H9 (cell line): ENCODE results near the gene RUNX2. TPM values are rescaled to one million over a fixed set of nuclear protein-coding genes. Genes with fewer than 3 reads are reported as not detected.

ENCODE experiments used
- DNase-seq: peaks from one replicate; pipeline ENCODE4 v3.0.0-alpha.2; 2017
- H2AFZ ChIP-seq: one replicate; pipeline ENCODE4 v1.6.1; 2013; ENCODE audit warnings: mild to moderate bottlenecking, low read length, control low read depth, moderate library complexity
- H2AK5ac ChIP-seq: 2 replicates; pipeline ENCODE4 v1.6.1; 2013; ENCODE audit warnings: low read length, control low read depth, mixed read lengths; ENCODE audit not compliant: insufficient read length
- H2BK120ac ChIP-seq: one replicate; pipeline ENCODE4 v1.6.1; 2013; ENCODE audit warnings: low read depth, mild to moderate bottlenecking, low read length, control low read depth, inconsistent platforms; ENCODE audit not compliant: poor library complexity, severe bottlenecking
- H2BK12ac ChIP-seq: 2 replicates; pipeline ENCODE4 v1.6.1; 2013; ENCODE audit warnings: low read length, control low read depth, mixed read lengths, low read depth; ENCODE audit not compliant: insufficient read length
- H2BK15ac ChIP-seq: 2 replicates; pipeline ENCODE4 v1.6.1; 2013; ENCODE audit warnings: low read depth, low read length, control low read depth
- H2BK20ac ChIP-seq: one replicate; pipeline ENCODE4 v1.6.1; 2013; ENCODE audit warnings: low read depth, mild to moderate bottlenecking, low read length, control low read depth, inconsistent platforms; ENCODE audit not compliant: poor library complexity, severe bottlenecking
- H2BK5ac ChIP-seq: 2 replicates; pipeline ENCODE4 v1.6.1; 2013; ENCODE audit warnings: low read length, control low read depth, mixed read lengths; ENCODE audit not compliant: insufficient read length
- H3K14ac ChIP-seq: 2 replicates; pipeline ENCODE4 v1.6.1; 2013; ENCODE audit warnings: low read length, control low read depth; ENCODE audit not compliant: insufficient read depth
- H3K18ac ChIP-seq: 2 replicates; pipeline ENCODE4 v1.6.1; 2013; ENCODE audit warnings: low read depth, mild to moderate bottlenecking, mixed read lengths, low read length, control low read depth; ENCODE audit not compliant: insufficient read length
- H3K23ac ChIP-seq: 2 replicates; pipeline ENCODE4 v1.6.1; 2013; ENCODE audit warnings: low read length, control low read depth, mixed read lengths, low read depth; ENCODE audit not compliant: insufficient read length
- H3K23me2 ChIP-seq: 2 replicates; pipeline ENCODE4 v1.6.1; 2013; ENCODE audit warnings: low read depth, mild to moderate bottlenecking, mixed read lengths, low read length, control low read depth; ENCODE audit not compliant: insufficient read length, poor library complexity, severe bottlenecking
- H3K27ac ChIP-seq: 2 replicates; pipeline ENCODE4 v1.5.1; 2013; ENCODE audit warnings: low read length, control low read depth, mixed read lengths, low read depth; ENCODE audit not compliant: insufficient read length
- H3K27me3 ChIP-seq: 2 replicates; pipeline ENCODE4 v1.6.1; 2013; ENCODE audit warnings: low read length, control low read depth, inconsistent platforms; ENCODE audit not compliant: insufficient read depth
- H3K4ac ChIP-seq: 2 replicates; pipeline ENCODE4 v1.6.1; 2013; ENCODE audit warnings: low read depth, mild to moderate bottlenecking, control low read depth, inconsistent platforms, low read length, moderate library complexity
- H3K4me1 ChIP-seq: 2 replicates; pipeline ENCODE4 v1.6.1; 2013; ENCODE audit warnings: low read length, control low read depth, inconsistent platforms; ENCODE audit not compliant: insufficient read depth
- H3K4me2 ChIP-seq: 2 replicates; pipeline ENCODE4 v1.6.1; 2013; ENCODE audit warnings: low read length, control low read depth, mixed read lengths; ENCODE audit not compliant: insufficient read length, insufficient read depth
- H3K56ac ChIP-seq: 2 replicates; pipeline ENCODE4 v1.6.1; 2013; ENCODE audit warnings: low read depth, mild to moderate bottlenecking, mixed read lengths, low read length, control low read depth; ENCODE audit not compliant: insufficient read length
- H3K79me1 ChIP-seq: 2 replicates; pipeline ENCODE4 v1.6.1; 2013; ENCODE audit warnings: low read depth, mild to moderate bottlenecking, moderate library complexity, low read length, control low read depth, inconsistent platforms; ENCODE audit not compliant: insufficient read depth, poor library complexity, severe bottlenecking
- H3K79me2 ChIP-seq: 2 replicates; pipeline ENCODE4 v1.6.1; 2013; ENCODE audit warnings: low read length, control low read depth, inconsistent platforms; ENCODE audit not compliant: insufficient read depth
- H3K9ac ChIP-seq: 2 replicates; pipeline ENCODE4 v1.6.1; 2013; ENCODE audit warnings: low read length, control low read depth, mixed read lengths; ENCODE audit not compliant: insufficient read length; ENCODE audit errors: extremely low read depth
- H3K9me3 ChIP-seq: one replicate; pipeline ENCODE4 v1.6.1; 2013; ENCODE audit warnings: low read depth, low read length, inconsistent platforms; ENCODE audit not compliant: control insufficient read depth
- H3T11ph ChIP-seq: one replicate; pipeline ENCODE4 v1.6.1; 2013; ENCODE audit warnings: mild to moderate bottlenecking, low read length, control low read depth, inconsistent platforms
- H4K20me1 ChIP-seq: one replicate; pipeline ENCODE4 v1.6.1; 2013; ENCODE audit not compliant: control insufficient read depth, insufficient read length, insufficient read depth
- H4K5ac ChIP-seq: 2 replicates; pipeline ENCODE4 v1.6.1; 2013; ENCODE audit warnings: low read depth, mild to moderate bottlenecking, mixed read lengths, low read length, control low read depth; ENCODE audit not compliant: insufficient read length
- H4K8ac ChIP-seq: replicated peaks from 2 replicates; pipeline ENCODE4 v1.6.1; 2013; ENCODE audit warnings: low read length, control low read depth, mixed read lengths, low read depth; ENCODE audit not compliant: insufficient read length
- H4K91ac ChIP-seq: 2 replicates; pipeline ENCODE4 v1.6.1; 2013; ENCODE audit warnings: low read depth, mild to moderate bottlenecking, moderate library complexity, mixed read lengths, low read length, control low read depth; ENCODE audit not compliant: insufficient read length
- H3K27ac Mint-ChIP-seq, 3 experiments: 2 replicates in 2 of 3; 3 replicates in 1 of 3; pipeline ENCODE4 v1.8.0; 2020 to 2021; ENCODE audit warnings: mixed read lengths in 3 of 3, mild to moderate bottlenecking in 1 of 3, moderate library complexity in 1 of 3
- H3K27me3 Mint-ChIP-seq: 2 replicates; pipeline ENCODE4 v1.8.0; 2021; ENCODE audit warnings: low read depth, mild to moderate bottlenecking, moderate library complexity, mixed read lengths
- H3K36me3 Mint-ChIP-seq, 3 experiments: 2 replicates in 2 of 3; 3 replicates in 1 of 3; pipeline ENCODE4 v1.8.0; 2020 to 2021; ENCODE audit warnings: low read depth in 3 of 3, mixed read lengths in 3 of 3; ENCODE audit not compliant: insufficient read depth in 1 of 3
- H3K4me1 Mint-ChIP-seq, 2 experiments: 2 replicates each; pipeline ENCODE4 v1.8.0; 2020; ENCODE audit warnings: mixed read lengths in 2 of 2
- H3K4me3 Mint-ChIP-seq, 2 experiments: 2 replicates in 1 of 2; 3 replicates in 1 of 2; pipeline ENCODE4 v1.8.0; 2020 to 2021; ENCODE audit warnings: mild to moderate bottlenecking in 2 of 2, mixed read lengths in 2 of 2, moderate library complexity in 1 of 2
- H3K9me3 Mint-ChIP-seq, 2 experiments: 2 replicates in 1 of 2; 3 replicates in 1 of 2; pipeline ENCODE4 v1.8.0; 2020; ENCODE audit warnings: mild to moderate bottlenecking in 2 of 2, mixed read lengths in 2 of 2, moderate library complexity in 1 of 2
- CTCF ChIP-seq: fragments of 200-600 bp; sonication (generic); conservative IDR thresholded peaks from 3 replicates; pipeline ENCODE4 v1.8.0; 2021; ENCODE audit warnings: antibody characterized with exemption, mild to moderate bottlenecking
- WGBS: extraction: QIAGEN DNeasy Blood & Tissue Kit; methylation state at CpG from one replicate; pipeline ENCODE4 v1.1.7; 2013; ENCODE audit warnings: missing lambda C conversion rate, low lambda C conversion rate, mixed read lengths; ENCODE audit not compliant: insufficient read length; ENCODE audit errors: extremely low coverage; 5-methylcytosine and 5-hydroxymethylcytosine counted together
- total RNA-seq: library from RNA; stranded (reverse); gene quantifications from 2 replicates; pipeline ENCODE4 v1.2.1, GENCODE V29; 2021

The RUNX2 gene
- total RNA-seq, 1 experiment from 2014 or later: 0.15 TPM

- Mint-ChIP-seq H3K4me3 (no peak overlapping the region), H3K27me3 (no peaks in the 10 kb centered on the region), H3K27ac (no peak overlapping the region), H3K9me3 (peaks cover 11 to 19% of the 10 kb centered on the region in 2 experiments), H3K36me3 (peaks cover 21 to 27% (median 26%) of the 10 kb centered on the region in 3 experiments), H3K4me1 (peaks cover 26 to 35% of the 10 kb centered on the region in 2 experiments)
- H3K23ac ChIP-seq: no peak overlapping the region
- no peaks in the 10 kb centered on the region for H4K20me1 ChIP-seq
- no peak overlapping the region for H3K14ac ChIP-seq
- DNase-seq: no peak
- H3T11ph ChIP-seq: no peak overlapping the region
- H3K4ac ChIP-seq: no peak overlapping the region
- no peaks in the 10 kb centered on the region for H3K79me2 ChIP-seq
- no peak overlapping the region for H2AFZ ChIP-seq
- no peak for TF ChIP-seq CTCF
- H3K56ac ChIP-seq: no peak overlapping the region
- no peak overlapping the region for H3K9ac ChIP-seq
- no peak overlapping the region for H4K91ac ChIP-seq
- no peaks in the 10 kb centered on the region for H3K79me1 ChIP-seq
- no peak overlapping the region for H2BK5ac ChIP-seq
- H3K18ac ChIP-seq: no peak overlapping the region
- H2BK120ac ChIP-seq: no peak overlapping the region
- no peak overlapping the region for H3K27ac ChIP-seq
- no peaks in the 10 kb centered on the region for H3K27me3 ChIP-seq
- no peak overlapping the region for H4K5ac ChIP-seq
- no peak overlapping the region for H2BK20ac ChIP-seq
- H2AK5ac ChIP-seq: no peak overlapping the region
- H2BK12ac ChIP-seq: no peak overlapping the region
- no peak overlapping the region for H4K8ac ChIP-seq
- no peaks in the 10 kb centered on the region for H3K9me3 ChIP-seq
- WGBS: no CpG with 5 or more reads among the region's 5 CpGs
- H3K4me1 ChIP-seq: no peaks in the 10 kb centered on the region
- no peak overlapping the region for H2BK15ac ChIP-seq
- H3K23me2 ChIP-seq: no peaks in the 10 kb centered on the region
- no peak overlapping the region for H3K4me2 ChIP-seq
These were observed 14.0 kb upstream of the RUNX2 start for GRCh38 chr6:45314146-45314545.
